Calu3 (cell line): ENCODE results near the gene GALNTL6. TPM values are rescaled to one million over a fixed set of nuclear protein-coding genes. Genes with fewer than 3 reads are reported as not detected.

Source experiments
- BruUV-seq: library from RNA; stranded (reverse); fragments of 400-500 nt; replicated peaks from 2 replicates; lab custom pipeline; 2021; lab: Mats Ljungman, UMichigan
- CTCF ChIA-PET: fragments of 300-600 bp; sonication (Branson Sonifier 250); formaldehyde crosslinking; loops from one replicate; lab custom pipeline; 2022; ENCODE audit warnings: antibody characterized with exemption; lab: Charles Lee
- DNase-seq: peaks from one replicate; pipeline ENCODE4 v3.0.0; 2022
- H3K27ac Mint-ChIP-seq: one replicate; pipeline ENCODE4 v1.8.0; 2022; ENCODE audit warnings: mixed read lengths; ENCODE audit not compliant: unreplicated experiment
- H3K27me3 Mint-ChIP-seq: one replicate; pipeline ENCODE4 v1.8.0; 2022; ENCODE audit warnings: mixed read lengths; ENCODE audit not compliant: unreplicated experiment
- H3K36me3 Mint-ChIP-seq: one replicate; pipeline ENCODE4 v1.8.0; 2022; ENCODE audit warnings: mild to moderate bottlenecking, moderate library complexity, mixed read lengths; ENCODE audit not compliant: insufficient read depth, unreplicated experiment
- H3K4me1 Mint-ChIP-seq: one replicate; pipeline ENCODE4 v1.8.0; 2022; ENCODE audit warnings: mild to moderate bottlenecking, low read depth, mixed read lengths; ENCODE audit not compliant: unreplicated experiment
- H3K4me3 Mint-ChIP-seq: one replicate; pipeline ENCODE4 v1.8.0; 2022; ENCODE audit warnings: mild to moderate bottlenecking, low read depth, moderate library complexity, mixed read lengths; ENCODE audit not compliant: unreplicated experiment
- H3K9me3 Mint-ChIP-seq: one replicate; pipeline ENCODE4 v1.8.0; 2022; ENCODE audit warnings: low read depth, mixed read lengths; ENCODE audit not compliant: unreplicated experiment
- CTCF ChIP-seq: fragments of 200-600 bp; IDR thresholded peaks from one replicate; pipeline ENCODE4 v1.8.0; 2022; ENCODE audit warnings: antibody characterized with exemption; ENCODE audit not compliant: unreplicated experiment
- intact Hi-C: fragments of 100-400 bp; cut with micrococcal nuclease; formaldehyde crosslinking; loops from one replicate; pipeline ENCODE4 v1.10.0; 2022; ENCODE audit not compliant: unreplicated experiment
- total RNA-seq: library from RNA; stranded (reverse); gene quantifications from 2 replicates; pipeline ENCODE4 v1.2.3, GENCODE V29; 2022

GALNTL6 gene
- total RNA-seq, 1 experiment from 2014 or later, result not detected

- Mint-ChIP-seq H3K4me3 (no peak overlapping the region), H3K27ac (no peak overlapping the region), H3K9me3 (peaks cover 3% of the 10 kb centered on the region), H3K36me3 (no peaks in the 10 kb centered on the region), H3K4me1 (peaks cover 5% of the 10 kb centered on the region), H3K27me3 (no peaks in the 10 kb centered on the region)
- CTCF ChIA-PET, result no interaction called here
- DNase-seq, result no peak
- BruUV-seq, result no TSS peak
- no peak for TF ChIP-seq CTCF
- intact Hi-C loops, result loop anchor here (10.0 kb wide), 1 partner anchor 91 kb away; no protein-coding TSS in a partner anchor
These were observed 1172.3 kb downstream of the GALNTL6 start for GRCh38 chr4:172985552-172985951.

GRCh38 chr4:172986114-172986513 is 1172.9 kb downstream of the GALNTL6 start:
- no peaks in the 10 kb centered on the region for H3K27me3 Mint-ChIP-seq
- CTCF ChIA-PET, result no interaction called here
- no peak overlapping the region for H3K27ac Mint-ChIP-seq
- intact Hi-C loops, result loop anchor here (10.0 kb wide), 1 partner anchor 91 kb away; no protein-coding TSS in a partner anchor
- H3K9me3 Mint-ChIP-seq, result peaks cover 3% of the 10 kb centered on the region
- no TSS peak for BruUV-seq
- H3K4me3 Mint-ChIP-seq, result no peak overlapping the region
- no peak for TF ChIP-seq CTCF
- H3K4me1 Mint-ChIP-seq, result peaks cover 5% of the 10 kb centered on the region
- H3K36me3 Mint-ChIP-seq, result no peaks in the 10 kb centered on the region
- DNase-seq, result no peak

GRCh38 chr4:172989984-172990820 is 1177.0 kb downstream of the GALNTL6 start:
- DNase-seq, result no peak
- no peak for TF ChIP-seq CTCF
- intact Hi-C loops, result loop anchor here (10.0 kb wide), 1 partner anchor 95 kb away; no protein-coding TSS in a partner anchor
- no TSS peak for BruUV-seq
- Mint-ChIP-seq H3K4me3 (no peak overlapping the region), H3K36me3 (no peaks in the 10 kb centered on the region), H3K27me3 (no peaks in the 10 kb centered on the region), H3K4me1 (peaks cover 5% of the 10 kb centered on the region), H3K9me3 (peaks cover 3% of the 10 kb centered on the region), H3K27ac (no peak overlapping the region)
- CTCF ChIA-PET, result no interaction called here

GRCh38 chr4:172992648-172993378 is 1179.6 kb downstream of the GALNTL6 start:
- Mint-ChIP-seq H3K27me3 (no peaks in the 10 kb centered on the region), H3K9me3 (peaks cover 3% of the 10 kb centered on the region), H3K4me3 (no peak overlapping the region), H3K4me1 (no peaks in the 10 kb centered on the region), H3K27ac (no peak overlapping the region), H3K36me3 (no peaks in the 10 kb centered on the region)
- BruUV-seq, result no TSS peak
- intact Hi-C loops, result no loop called here
- no peak for DNase-seq
- no peak for TF ChIP-seq CTCF
- CTCF ChIA-PET, result no interaction called here
